NB4 (cell line): ENCODE measurements around the gene HP.

Source experiments
- DNase-seq: peaks from one replicate; pipeline ENCODE4 v3.0.0; 2010; ENCODE audit warnings: low read depth
- H3K4me3 ChIP-seq: one replicate; pipeline ENCODE4 v1.5.1; 2011; ENCODE audit warnings: mild to moderate bottlenecking, low read depth, low read length, moderate library complexity
- MYC ChIP-seq: IDR thresholded peaks from 2 replicates; pipeline ENCODE4 v1.6.1; 2011; ENCODE audit warnings: low read depth, low read length
- POLR2A ChIP-seq: IDR thresholded peaks from 2 replicates; pipeline ENCODE4 v1.6.1; 2011; ENCODE audit warnings: mild to moderate bottlenecking; ENCODE audit not compliant: insufficient read length; ENCODE audit errors: extremely low read depth
- TF ChIP-seq, protein P1 (sequence below): IDR thresholded peaks from one replicate; pipeline ENCODE4 v1.5.1; 2012; ENCODE audit warnings: low read depth, low read length
- TF ChIP-seq, protein P2 (sequence below): IDR thresholded peaks from 2 replicates; pipeline ENCODE4 v1.6.1; 2011; ENCODE audit warnings: low read depth, low read length

HP gene

DNA sequence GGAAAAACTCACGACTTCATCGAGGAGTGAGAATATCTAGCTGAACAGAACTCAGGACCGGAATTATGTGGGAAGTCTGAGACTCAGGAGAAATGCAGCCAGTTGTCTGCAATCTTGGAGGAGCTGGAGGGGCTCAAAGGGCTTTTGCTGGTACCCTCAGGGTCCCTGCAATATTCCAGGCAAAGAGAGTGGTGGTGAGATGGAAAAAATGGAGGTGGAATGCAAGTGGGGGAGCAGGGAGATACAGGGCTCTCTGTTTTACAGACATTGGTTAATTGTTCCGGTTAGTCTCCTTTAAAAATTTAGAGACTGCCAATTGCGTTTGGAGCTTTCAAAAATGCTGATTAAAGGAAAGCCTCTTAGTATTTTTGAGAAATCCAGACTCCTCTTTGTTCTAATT is 18.2 kb upstream of the HP start:
- no peak overlapping the region for H3K4me3 ChIP-seq

DNA sequence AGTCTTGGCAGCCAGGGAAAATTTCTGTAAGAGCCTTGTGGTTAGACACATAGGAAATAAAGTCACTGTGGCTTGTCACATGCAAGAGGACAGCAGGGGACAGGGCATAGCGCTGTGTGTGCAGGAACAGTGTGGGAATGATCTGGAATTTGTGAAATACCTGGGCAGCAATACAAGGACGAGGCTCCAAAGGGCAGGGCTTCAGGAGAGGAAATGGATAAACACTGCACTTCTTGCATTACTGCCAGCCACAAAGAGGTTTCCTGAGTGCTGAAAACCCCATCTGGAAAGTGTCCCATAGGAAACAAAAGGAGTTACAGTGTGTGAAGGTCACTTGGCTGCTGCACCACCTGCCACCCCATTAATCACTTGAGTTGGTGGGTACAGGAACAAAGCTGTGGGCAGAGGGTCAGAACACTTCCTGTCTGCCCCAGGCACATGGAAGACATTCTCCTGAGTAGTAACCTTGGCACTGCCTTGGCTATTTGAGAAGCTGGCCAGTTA is 12.1 kb upstream of the HP start:
- no peak overlapping the region for H3K4me3 ChIP-seq
- TF ChIP-seq, protein P1, sequence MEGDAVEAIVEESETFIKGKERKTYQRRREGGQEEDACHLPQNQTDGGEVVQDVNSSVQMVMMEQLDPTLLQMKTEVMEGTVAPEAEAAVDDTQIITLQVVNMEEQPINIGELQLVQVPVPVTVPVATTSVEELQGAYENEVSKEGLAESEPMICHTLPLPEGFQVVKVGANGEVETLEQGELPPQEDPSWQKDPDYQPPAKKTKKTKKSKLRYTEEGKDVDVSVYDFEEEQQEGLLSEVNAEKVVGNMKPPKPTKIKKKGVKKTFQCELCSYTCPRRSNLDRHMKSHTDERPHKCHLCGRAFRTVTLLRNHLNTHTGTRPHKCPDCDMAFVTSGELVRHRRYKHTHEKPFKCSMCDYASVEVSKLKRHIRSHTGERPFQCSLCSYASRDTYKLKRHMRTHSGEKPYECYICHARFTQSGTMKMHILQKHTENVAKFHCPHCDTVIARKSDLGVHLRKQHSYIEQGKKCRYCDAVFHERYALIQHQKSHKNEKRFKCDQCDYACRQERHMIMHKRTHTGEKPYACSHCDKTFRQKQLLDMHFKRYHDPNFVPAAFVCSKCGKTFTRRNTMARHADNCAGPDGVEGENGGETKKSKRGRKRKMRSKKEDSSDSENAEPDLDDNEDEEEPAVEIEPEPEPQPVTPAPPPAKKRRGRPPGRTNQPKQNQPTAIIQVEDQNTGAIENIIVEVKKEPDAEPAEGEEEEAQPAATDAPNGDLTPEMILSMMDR, result no peak
- TF ChIP-seq MYC (no peak), POLR2A (no peak)
- TF ChIP-seq, protein P2, sequence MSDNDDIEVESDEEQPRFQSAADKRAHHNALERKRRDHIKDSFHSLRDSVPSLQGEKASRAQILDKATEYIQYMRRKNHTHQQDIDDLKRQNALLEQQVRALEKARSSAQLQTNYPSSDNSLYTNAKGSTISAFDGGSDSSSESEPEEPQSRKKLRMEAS, result no peak
- DNase-seq, result no peak

More for the DNA sequence above, 18.2 kb upstream of the HP start:
- TF ChIP-seq, protein P1, result no peak
- no peak for TF ChIP-seq POLR2A
- TF ChIP-seq, protein P2, result no peak
- no peak for TF ChIP-seq MYC
- DNase-seq, result no peak

DNA sequence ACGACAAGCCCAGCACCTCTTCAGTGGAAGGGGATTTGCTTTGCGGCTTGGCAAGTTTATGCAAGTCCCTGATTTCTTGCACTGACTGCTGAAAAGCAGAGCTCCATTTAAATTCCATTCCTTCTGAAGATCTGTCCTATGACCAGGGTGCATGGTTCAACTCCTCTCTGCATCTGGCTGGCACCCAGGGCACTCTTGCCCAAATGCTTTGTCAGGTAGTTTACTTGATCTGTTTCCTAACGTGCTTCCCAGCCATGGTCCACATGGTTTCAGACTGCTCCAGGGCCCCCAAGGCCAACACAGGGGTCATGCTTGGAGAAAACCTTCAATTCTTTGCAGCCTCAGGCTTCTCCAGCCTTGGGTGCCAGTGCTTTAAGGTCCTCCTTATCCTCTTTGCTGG is 11.2 kb upstream of the HP start:
- no peak overlapping the region for H3K4me3 ChIP-seq
- no peak for DNase-seq

DNA sequence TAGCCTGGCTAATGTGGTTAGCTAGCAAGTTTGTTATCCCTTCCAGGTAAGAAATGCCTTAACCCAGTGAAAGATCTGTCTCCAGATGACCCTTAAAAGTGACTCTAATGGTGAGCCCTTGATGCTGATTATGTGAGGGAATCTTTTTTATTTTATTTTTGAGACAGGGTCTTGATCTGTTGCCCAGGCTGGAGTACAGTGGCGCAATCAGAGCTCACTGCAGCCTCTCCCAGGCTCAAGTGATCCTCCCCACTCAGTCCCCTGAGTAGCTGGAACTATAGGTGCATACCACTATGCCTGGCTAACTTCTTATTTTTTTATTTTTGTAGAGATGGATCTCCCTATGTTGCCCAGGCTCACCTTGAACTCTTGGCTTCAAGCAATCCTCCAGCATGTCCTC is 10.8 kb upstream of the HP start:
- no peak overlapping the region for H3K4me3 ChIP-seq
- DNase-seq, result no peak
- TF ChIP-seq, protein P2, result no peak
- TF ChIP-seq, protein P1, result no peak
- TF ChIP-seq MYC (no peak), POLR2A (no peak)

More for the DNA sequence above, 11.2 kb upstream of the HP start:
- TF ChIP-seq POLR2A (no peak), MYC (no peak)
- TF ChIP-seq, protein P1, result no peak
- TF ChIP-seq, protein P2, result no peak

DNA sequence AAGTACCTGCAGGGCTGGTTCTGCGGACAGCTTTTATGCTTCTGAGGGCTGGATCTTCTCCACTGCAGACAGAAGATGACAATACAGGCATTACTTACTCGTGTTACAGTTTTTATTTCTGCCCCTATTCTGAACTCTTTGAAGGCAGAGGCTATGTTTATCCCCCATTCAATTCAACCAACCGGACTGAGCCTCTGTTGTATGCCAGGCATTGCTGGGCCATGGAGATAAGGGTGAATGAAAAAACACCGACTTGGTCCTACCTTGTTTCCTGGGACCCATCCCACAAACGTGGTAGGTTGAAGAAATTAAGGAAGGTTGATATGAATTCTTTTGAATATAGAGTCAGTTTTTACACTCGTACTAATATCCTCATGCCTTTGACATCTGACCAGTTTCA is 10.0 kb upstream of the HP start:
- TF ChIP-seq, protein P2, result no peak
- TF ChIP-seq POLR2A (no peak), MYC (no peak)
- TF ChIP-seq, protein P1, result no peak
- H3K4me3 ChIP-seq, result no peak overlapping the region
- DNase-seq, result no peak

DNA sequence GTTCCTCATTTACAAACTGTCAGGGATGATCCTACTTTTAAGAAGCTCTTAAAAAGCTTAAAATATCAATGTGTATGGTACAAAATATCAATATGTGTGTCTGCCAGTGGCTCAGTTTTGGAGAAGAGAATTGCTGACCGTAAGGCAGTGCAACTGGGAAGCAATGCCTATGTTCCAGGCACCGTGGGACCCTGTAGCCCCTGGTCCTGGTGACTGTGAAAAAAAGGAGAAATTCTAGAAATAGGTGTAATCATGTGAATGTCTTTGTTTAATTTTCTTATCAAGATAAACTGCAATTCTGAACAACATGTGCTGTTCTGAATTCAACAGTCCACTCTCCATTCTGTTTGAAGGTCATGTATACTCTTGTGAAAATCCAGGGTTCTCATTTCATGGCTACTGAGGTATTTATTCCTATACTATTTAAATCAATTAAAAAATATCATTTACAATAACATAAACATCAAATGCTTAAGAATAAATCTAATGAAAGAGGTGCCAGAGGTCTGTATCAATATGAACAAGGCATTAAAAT is 9.4 kb upstream of the HP start:
- H3K4me3 ChIP-seq, result no peak overlapping the region
- no peak for DNase-seq
- TF ChIP-seq, protein P2, result no peak
- TF ChIP-seq POLR2A, result no peak
- TF ChIP-seq, protein P1, result no peak
- no peak for TF ChIP-seq MYC
